H9 (cell line): Measurements from ENCODE around the gene SFRP2. TPM values are rescaled to one million over a fixed set of nuclear protein-coding genes. Genes with fewer than 3 reads are reported as not detected.

Source experiments
- DNase-seq: peaks from one replicate; pipeline ENCODE4 v3.0.0-alpha.2; 2017
- H2AFZ ChIP-seq: one replicate; pipeline ENCODE4 v1.6.1; 2013; ENCODE audit warnings: mild to moderate bottlenecking, low read length, control low read depth, moderate library complexity
- H2AK5ac ChIP-seq: 2 replicates; pipeline ENCODE4 v1.6.1; 2013; ENCODE audit warnings: low read length, control low read depth, mixed read lengths; ENCODE audit not compliant: insufficient read length
- H2BK120ac ChIP-seq: one replicate; pipeline ENCODE4 v1.6.1; 2013; ENCODE audit warnings: low read depth, mild to moderate bottlenecking, low read length, control low read depth, inconsistent platforms; ENCODE audit not compliant: poor library complexity, severe bottlenecking
- H2BK12ac ChIP-seq: 2 replicates; pipeline ENCODE4 v1.6.1; 2013; ENCODE audit warnings: low read length, control low read depth, mixed read lengths, low read depth; ENCODE audit not compliant: insufficient read length
- H2BK15ac ChIP-seq: 2 replicates; pipeline ENCODE4 v1.6.1; 2013; ENCODE audit warnings: low read depth, low read length, control low read depth
- H2BK20ac ChIP-seq: one replicate; pipeline ENCODE4 v1.6.1; 2013; ENCODE audit warnings: low read depth, mild to moderate bottlenecking, low read length, control low read depth, inconsistent platforms; ENCODE audit not compliant: poor library complexity, severe bottlenecking
- H2BK5ac ChIP-seq: 2 replicates; pipeline ENCODE4 v1.6.1; 2013; ENCODE audit warnings: low read length, control low read depth, mixed read lengths; ENCODE audit not compliant: insufficient read length
- H3K14ac ChIP-seq: 2 replicates; pipeline ENCODE4 v1.6.1; 2013; ENCODE audit warnings: low read length, control low read depth; ENCODE audit not compliant: insufficient read depth
- H3K18ac ChIP-seq: 2 replicates; pipeline ENCODE4 v1.6.1; 2013; ENCODE audit warnings: low read depth, mild to moderate bottlenecking, mixed read lengths, low read length, control low read depth; ENCODE audit not compliant: insufficient read length
- H3K23ac ChIP-seq: 2 replicates; pipeline ENCODE4 v1.6.1; 2013; ENCODE audit warnings: low read length, control low read depth, mixed read lengths, low read depth; ENCODE audit not compliant: insufficient read length
- H3K23me2 ChIP-seq: 2 replicates; pipeline ENCODE4 v1.6.1; 2013; ENCODE audit warnings: low read depth, mild to moderate bottlenecking, mixed read lengths, low read length, control low read depth; ENCODE audit not compliant: insufficient read length, poor library complexity, severe bottlenecking
- H3K27ac ChIP-seq: 2 replicates; pipeline ENCODE4 v1.5.1; 2013; ENCODE audit warnings: low read length, control low read depth, mixed read lengths, low read depth; ENCODE audit not compliant: insufficient read length
- H3K27me3 ChIP-seq: 2 replicates; pipeline ENCODE4 v1.6.1; 2013; ENCODE audit warnings: low read length, control low read depth, inconsistent platforms; ENCODE audit not compliant: insufficient read depth
- H3K4ac ChIP-seq: 2 replicates; pipeline ENCODE4 v1.6.1; 2013; ENCODE audit warnings: low read depth, mild to moderate bottlenecking, control low read depth, inconsistent platforms, low read length, moderate library complexity
- H3K4me1 ChIP-seq: 2 replicates; pipeline ENCODE4 v1.6.1; 2013; ENCODE audit warnings: low read length, control low read depth, inconsistent platforms; ENCODE audit not compliant: insufficient read depth
- H3K4me2 ChIP-seq: 2 replicates; pipeline ENCODE4 v1.6.1; 2013; ENCODE audit warnings: low read length, control low read depth, mixed read lengths; ENCODE audit not compliant: insufficient read length, insufficient read depth
- H3K56ac ChIP-seq: 2 replicates; pipeline ENCODE4 v1.6.1; 2013; ENCODE audit warnings: low read depth, mild to moderate bottlenecking, mixed read lengths, low read length, control low read depth; ENCODE audit not compliant: insufficient read length
- H3K79me1 ChIP-seq: 2 replicates; pipeline ENCODE4 v1.6.1; 2013; ENCODE audit warnings: low read depth, mild to moderate bottlenecking, moderate library complexity, low read length, control low read depth, inconsistent platforms; ENCODE audit not compliant: insufficient read depth, poor library complexity, severe bottlenecking
- H3K79me2 ChIP-seq: 2 replicates; pipeline ENCODE4 v1.6.1; 2013; ENCODE audit warnings: low read length, control low read depth, inconsistent platforms; ENCODE audit not compliant: insufficient read depth
- H3K9ac ChIP-seq: 2 replicates; pipeline ENCODE4 v1.6.1; 2013; ENCODE audit warnings: low read length, control low read depth, mixed read lengths; ENCODE audit not compliant: insufficient read length; ENCODE audit errors: extremely low read depth
- H3K9me3 ChIP-seq: one replicate; pipeline ENCODE4 v1.6.1; 2013; ENCODE audit warnings: low read depth, low read length, inconsistent platforms; ENCODE audit not compliant: control insufficient read depth
- H3T11ph ChIP-seq: one replicate; pipeline ENCODE4 v1.6.1; 2013; ENCODE audit warnings: mild to moderate bottlenecking, low read length, control low read depth, inconsistent platforms
- H4K20me1 ChIP-seq: one replicate; pipeline ENCODE4 v1.6.1; 2013; ENCODE audit not compliant: control insufficient read depth, insufficient read length, insufficient read depth
- H4K5ac ChIP-seq: 2 replicates; pipeline ENCODE4 v1.6.1; 2013; ENCODE audit warnings: low read depth, mild to moderate bottlenecking, mixed read lengths, low read length, control low read depth; ENCODE audit not compliant: insufficient read length
- H4K8ac ChIP-seq: replicated peaks from 2 replicates; pipeline ENCODE4 v1.6.1; 2013; ENCODE audit warnings: low read length, control low read depth, mixed read lengths, low read depth; ENCODE audit not compliant: insufficient read length
- H4K91ac ChIP-seq: 2 replicates; pipeline ENCODE4 v1.6.1; 2013; ENCODE audit warnings: low read depth, mild to moderate bottlenecking, moderate library complexity, mixed read lengths, low read length, control low read depth; ENCODE audit not compliant: insufficient read length
- H3K27ac Mint-ChIP-seq, 3 experiments: 2 replicates in 2 of 3; 3 replicates in 1 of 3; pipeline ENCODE4 v1.8.0; 2020 to 2021; ENCODE audit warnings: mixed read lengths in 3 of 3, mild to moderate bottlenecking in 1 of 3, moderate library complexity in 1 of 3
- H3K27me3 Mint-ChIP-seq: 2 replicates; pipeline ENCODE4 v1.8.0; 2021; ENCODE audit warnings: low read depth, mild to moderate bottlenecking, moderate library complexity, mixed read lengths
- H3K36me3 Mint-ChIP-seq, 3 experiments: 2 replicates in 2 of 3; 3 replicates in 1 of 3; pipeline ENCODE4 v1.8.0; 2020 to 2021; ENCODE audit warnings: low read depth in 3 of 3, mixed read lengths in 3 of 3; ENCODE audit not compliant: insufficient read depth in 1 of 3
- H3K4me1 Mint-ChIP-seq, 2 experiments: 2 replicates each; pipeline ENCODE4 v1.8.0; 2020; ENCODE audit warnings: mixed read lengths in 2 of 2
- H3K4me3 Mint-ChIP-seq, 2 experiments: 2 replicates in 1 of 2; 3 replicates in 1 of 2; pipeline ENCODE4 v1.8.0; 2020 to 2021; ENCODE audit warnings: mild to moderate bottlenecking in 2 of 2, mixed read lengths in 2 of 2, moderate library complexity in 1 of 2
- H3K9me3 Mint-ChIP-seq, 2 experiments: 2 replicates in 1 of 2; 3 replicates in 1 of 2; pipeline ENCODE4 v1.8.0; 2020; ENCODE audit warnings: mild to moderate bottlenecking in 2 of 2, mixed read lengths in 2 of 2, moderate library complexity in 1 of 2
- WGBS: extraction: QIAGEN DNeasy Blood & Tissue Kit; methylation state at CpG from one replicate; pipeline ENCODE4 v1.1.7; 2013; ENCODE audit warnings: missing lambda C conversion rate, low lambda C conversion rate, mixed read lengths; ENCODE audit not compliant: insufficient read length; ENCODE audit errors: extremely low coverage; 5-methylcytosine and 5-hydroxymethylcytosine counted together
- long read RNA-seq: library from polyadenylated mRNA; unstranded; transcript quantifications from one replicate; pipeline ENCODE4 v2.0.0, GENCODE V29; 2020
- total RNA-seq: library from RNA; stranded (reverse); gene quantifications from 2 replicates; pipeline ENCODE4 v1.2.1, GENCODE V29; 2021
- TF ChIP-seq, protein P1 (sequence below): fragments of 200-600 bp; sonication (generic); conservative IDR thresholded peaks from 3 replicates; pipeline ENCODE4 v1.8.0; 2021; ENCODE audit warnings: antibody characterized with exemption, mild to moderate bottlenecking

SFRP2 gene, protein sequence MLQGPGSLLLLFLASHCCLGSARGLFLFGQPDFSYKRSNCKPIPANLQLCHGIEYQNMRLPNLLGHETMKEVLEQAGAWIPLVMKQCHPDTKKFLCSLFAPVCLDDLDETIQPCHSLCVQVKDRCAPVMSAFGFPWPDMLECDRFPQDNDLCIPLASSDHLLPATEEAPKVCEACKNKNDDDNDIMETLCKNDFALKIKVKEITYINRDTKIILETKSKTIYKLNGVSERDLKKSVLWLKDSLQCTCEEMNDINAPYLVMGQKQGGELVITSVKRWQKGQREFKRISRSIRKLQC
- 156 and 161 TPM in 2 replicates for total RNA-seq
- long read RNA-seq, transcript SFRP2-201 (3 exons, 2,032 nt) = major isoform, 868 of 884 reads
- long read RNA-seq, partial matches to known transcripts = 14 of 884 reads
- long read RNA-seq, other reads (novel, unspliced or antisense) = 2 of 884 reads

DNA sequence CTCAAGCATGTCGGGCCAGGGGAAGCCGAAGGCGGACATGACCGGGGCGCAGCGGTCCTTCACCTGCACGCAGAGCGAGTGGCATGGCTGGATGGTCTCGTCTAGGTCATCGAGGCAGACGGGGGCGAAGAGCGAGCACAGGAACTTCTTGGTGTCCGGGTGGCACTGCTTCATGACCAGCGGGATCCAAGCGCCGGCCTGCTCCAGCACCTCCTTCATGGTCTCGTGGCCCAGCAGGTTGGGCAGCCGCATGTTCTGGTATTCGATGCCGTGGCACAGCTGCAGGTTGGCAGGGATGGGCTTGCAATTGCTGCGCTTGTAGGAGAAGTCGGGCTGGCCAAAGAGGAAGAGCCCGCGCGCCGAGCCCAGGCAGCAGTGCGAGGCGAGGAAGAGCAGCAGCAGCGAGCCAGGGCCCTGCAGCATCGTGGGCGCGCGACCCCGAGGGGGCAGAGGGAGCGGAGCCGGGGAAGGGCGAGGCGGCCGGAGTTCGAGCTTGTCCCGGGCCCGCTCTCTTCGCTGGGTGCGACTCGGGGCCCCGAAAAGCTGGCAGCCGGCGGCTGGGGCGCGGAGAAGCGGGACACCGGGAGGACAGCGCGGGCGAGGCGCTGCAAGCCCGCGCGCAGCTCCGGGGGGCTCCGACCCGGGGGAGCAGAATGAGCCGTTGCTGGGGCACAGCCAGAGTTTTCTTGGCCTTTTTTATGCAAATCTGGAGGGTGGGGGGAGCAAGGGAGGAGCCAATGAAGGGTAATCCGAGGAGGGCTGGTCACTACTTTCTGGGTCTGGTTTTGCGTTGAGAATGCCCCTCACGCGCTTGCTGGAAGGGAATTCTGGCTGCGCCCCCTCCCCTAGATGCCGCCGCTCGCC lies at the start of gene SFRP2:
Gene SFRP2 (minus strand): TSS at position 671 of the 864 bp plus-strand sequence. CDS start 248 bp downstream, at position 423.
- H4K91ac ChIP-seq = peak within 1 kb of the TSS; percentile 68
- no peak within 1 kb of the TSS; the same call in 1 of the 2 replicates for H3K4ac ChIP-seq
- H2AFZ ChIP-seq = no peak within 1 kb of the TSS
- peaks cover 24% of the 10 kb centered on the region; the same call in 1 of the 2 replicates for H3K79me2 ChIP-seq
- H3K9ac ChIP-seq = peak within 1 kb of the TSS; percentile 83
- peak within 1 kb of the TSS; percentile 97 for H3K14ac ChIP-seq
- H4K5ac ChIP-seq = no peak within 1 kb of the TSS
- peak within 1 kb of the TSS; percentile 91 to 100 for H3K4me3 Mint-ChIP-seq
- H3K9me3 Mint-ChIP-seq = peaks cover 6 to 17% of the 10 kb centered on the region in 2 experiments; a peak in 3 of 5 replicates
- H3K4me1 ChIP-seq = peaks cover 6% of the 10 kb centered on the region
- H3K23ac ChIP-seq = no peak within 1 kb of the TSS
- H2BK5ac ChIP-seq = no peak within 1 kb of the TSS
- H2BK12ac ChIP-seq = no peak within 1 kb of the TSS
- peak within 1 kb of the TSS; percentile 95 for H3K18ac ChIP-seq
- peaks cover 40% of the 10 kb centered on the region for H3K23me2 ChIP-seq
- peaks cover 2% of the 10 kb centered on the region for H4K20me1 ChIP-seq
- peak within 1 kb of the TSS; percentile 82 for H3K27ac ChIP-seq
- H3K27ac Mint-ChIP-seq = peak within 1 kb of the TSS; percentile 97 to 100 (median 99)
- H3K36me3 Mint-ChIP-seq = peaks cover 14 to 49% (median 38%) of the 10 kb centered on the region in 3 experiments; a peak in 6 of 7 replicates
- TF ChIP-seq, protein P1, sequence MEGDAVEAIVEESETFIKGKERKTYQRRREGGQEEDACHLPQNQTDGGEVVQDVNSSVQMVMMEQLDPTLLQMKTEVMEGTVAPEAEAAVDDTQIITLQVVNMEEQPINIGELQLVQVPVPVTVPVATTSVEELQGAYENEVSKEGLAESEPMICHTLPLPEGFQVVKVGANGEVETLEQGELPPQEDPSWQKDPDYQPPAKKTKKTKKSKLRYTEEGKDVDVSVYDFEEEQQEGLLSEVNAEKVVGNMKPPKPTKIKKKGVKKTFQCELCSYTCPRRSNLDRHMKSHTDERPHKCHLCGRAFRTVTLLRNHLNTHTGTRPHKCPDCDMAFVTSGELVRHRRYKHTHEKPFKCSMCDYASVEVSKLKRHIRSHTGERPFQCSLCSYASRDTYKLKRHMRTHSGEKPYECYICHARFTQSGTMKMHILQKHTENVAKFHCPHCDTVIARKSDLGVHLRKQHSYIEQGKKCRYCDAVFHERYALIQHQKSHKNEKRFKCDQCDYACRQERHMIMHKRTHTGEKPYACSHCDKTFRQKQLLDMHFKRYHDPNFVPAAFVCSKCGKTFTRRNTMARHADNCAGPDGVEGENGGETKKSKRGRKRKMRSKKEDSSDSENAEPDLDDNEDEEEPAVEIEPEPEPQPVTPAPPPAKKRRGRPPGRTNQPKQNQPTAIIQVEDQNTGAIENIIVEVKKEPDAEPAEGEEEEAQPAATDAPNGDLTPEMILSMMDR = no peak
- no peaks in the 10 kb centered on the region for H3K79me1 ChIP-seq
- no peaks in the 10 kb centered on the region for H3K9me3 ChIP-seq
- H3K56ac ChIP-seq = no peak within 1 kb of the TSS
- H3T11ph ChIP-seq = no peak within 1 kb of the TSS
- no peak within 1 kb of the TSS for H2AK5ac ChIP-seq
- H3K4me1 Mint-ChIP-seq = peaks cover 55 to 61% of the 10 kb centered on the region in 2 experiments
- no CpG with 5 or more reads among the region's 72 CpGs for WGBS
- H2BK15ac ChIP-seq = no peak within 1 kb of the TSS
- peak; percentile 92 for DNase-seq
- H3K4me2 ChIP-seq = peak within 1 kb of the TSS; percentile 96
- no peaks in the 10 kb centered on the region for H3K27me3 ChIP-seq
- H2BK120ac ChIP-seq = no peak within 1 kb of the TSS
- peaks cover 33% of the 10 kb centered on the region for H3K27me3 Mint-ChIP-seq
- H4K8ac ChIP-seq = no peak within 1 kb of the TSS
- H2BK20ac ChIP-seq = no peak within 1 kb of the TSS
